Neuron (in vitro differentiated cells): ENCODE results near the gene BDH1.

ENCODE experiments used
- H2AFZ ChIP-seq: one replicate; pipeline ENCODE4 v1.6.1; 2013; ENCODE audit warnings: low read depth, mild to moderate bottlenecking, inconsistent platforms, low read length, moderate library complexity
- H3K27me3 ChIP-seq: one replicate; pipeline ENCODE4 v1.6.1; 2013; ENCODE audit warnings: low read length; ENCODE audit not compliant: insufficient read depth
- H3K36me3 ChIP-seq: one replicate; pipeline ENCODE4 v1.6.1; 2013; ENCODE audit warnings: low read length; ENCODE audit not compliant: insufficient read depth
- H3K4me1 ChIP-seq: one replicate; pipeline ENCODE4 v1.6.1; 2013; ENCODE audit warnings: low read length; ENCODE audit not compliant: insufficient read depth
- H3K4me3 ChIP-seq: 2 replicates; pipeline ENCODE4 v1.5.1; 2013; ENCODE audit warnings: mild to moderate bottlenecking, low read length, moderate library complexity
- H3K9me3 ChIP-seq: one replicate; pipeline ENCODE4 v1.6.1; 2013; ENCODE audit warnings: low read length

BDH1 gene

DNA sequence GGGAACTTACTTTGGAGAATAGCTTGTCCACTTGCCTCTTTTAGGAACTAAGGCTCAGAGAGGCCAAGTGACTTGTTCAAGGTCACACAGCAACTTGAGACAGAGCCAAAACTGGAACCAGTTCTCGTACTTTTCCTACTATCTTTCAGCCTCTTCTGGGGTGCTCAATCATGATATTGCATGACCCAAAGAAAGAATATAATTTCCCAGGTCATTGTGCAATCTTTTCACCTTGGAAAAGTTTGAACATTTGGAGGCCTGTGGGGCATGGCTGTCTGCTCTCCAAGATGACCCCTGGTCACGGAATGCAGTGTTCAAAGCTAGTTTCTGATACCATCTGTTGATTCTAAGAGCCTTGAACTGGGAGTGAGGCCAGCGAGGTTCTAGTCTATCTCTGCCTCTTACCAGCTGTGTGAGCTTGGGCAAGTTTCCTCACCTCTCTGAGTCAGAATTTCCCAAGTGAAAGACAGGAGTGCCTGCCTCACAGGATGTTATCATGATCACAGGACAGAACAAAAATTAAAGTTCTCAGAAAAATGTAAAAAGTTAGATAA is 89.7 kb downstream of the BDH1 start:
- H3K9me3 ChIP-seq: no peaks in the 10 kb centered on the region
- peaks cover 26% of the 10 kb centered on the region for H3K4me1 ChIP-seq
- H3K4me3 ChIP-seq: no peak overlapping the region
- H2AFZ ChIP-seq: no peak overlapping the region
- H3K36me3 ChIP-seq: no peaks in the 10 kb centered on the region
- peaks cover 3% of the 10 kb centered on the region for H3K27me3 ChIP-seq

DNA sequence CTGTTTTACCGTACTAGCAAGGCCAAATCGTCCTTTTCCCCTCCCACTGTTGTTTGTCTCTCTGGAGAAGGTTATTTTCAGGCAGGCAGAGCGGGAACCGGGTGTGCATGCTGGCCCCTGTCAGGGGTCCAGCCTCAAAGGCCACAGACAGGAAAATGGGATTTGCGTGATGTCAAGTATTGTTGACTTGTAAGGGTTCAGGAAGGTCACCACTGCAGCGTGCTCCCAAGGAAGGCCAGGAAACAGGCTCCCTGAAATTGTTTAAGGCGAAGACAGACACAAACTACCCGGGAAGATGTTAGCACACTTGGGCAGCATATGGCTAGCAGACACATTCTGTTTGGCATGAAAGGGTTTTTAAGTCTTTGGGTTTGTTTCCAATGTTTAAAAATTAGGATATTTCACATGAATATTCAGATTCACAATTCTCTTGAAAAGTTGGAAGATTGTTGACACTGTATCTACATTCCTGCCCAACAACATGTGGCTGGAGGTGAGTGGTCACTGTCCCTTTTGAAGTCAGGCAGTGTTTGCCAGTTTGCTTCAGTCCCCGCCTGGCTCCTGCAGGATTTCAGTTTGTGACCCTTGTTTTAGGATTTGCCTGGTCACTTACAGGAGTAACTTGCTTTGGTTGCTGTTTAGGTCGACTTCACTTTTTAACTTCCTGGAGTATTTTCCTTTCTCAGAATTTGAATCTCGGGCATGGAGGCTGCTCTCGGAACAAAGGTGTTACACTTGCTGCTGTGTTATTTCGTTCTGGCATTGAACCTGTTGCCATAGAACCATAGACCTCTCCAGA is 90.4 kb downstream of the BDH1 start:
- no peaks in the 10 kb centered on the region for H3K36me3 ChIP-seq
- H3K9me3 ChIP-seq: no peaks in the 10 kb centered on the region
- H2AFZ ChIP-seq: no peak overlapping the region
- H3K4me1 ChIP-seq: peaks cover 26% of the 10 kb centered on the region
- H3K27me3 ChIP-seq: peaks cover 3% of the 10 kb centered on the region
- H3K4me3 ChIP-seq: no peak overlapping the region

DNA sequence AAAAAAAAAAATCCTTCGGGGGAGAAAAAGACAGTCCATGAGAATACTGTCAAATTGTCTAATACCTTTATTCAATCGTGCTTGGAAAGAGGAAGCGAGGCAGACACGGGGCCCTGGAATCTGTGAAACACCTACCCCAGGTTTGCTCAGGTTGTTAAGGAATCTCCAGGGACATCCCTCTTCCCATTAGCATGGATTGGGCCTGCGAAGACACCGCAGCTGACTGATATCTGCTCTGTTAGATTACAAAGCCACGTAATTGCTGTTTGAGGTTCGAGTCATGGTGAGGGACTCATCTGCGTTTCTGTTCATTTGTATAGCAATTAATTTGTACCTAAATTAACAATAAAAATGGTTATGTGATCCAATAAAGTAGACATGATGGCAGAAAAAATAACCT is 91.0 kb downstream of the BDH1 start:
- Histone ChIP-seq H3K36me3 (no peaks in the 10 kb centered on the region), H3K9me3 (no peaks in the 10 kb centered on the region), H3K4me3 (no peak overlapping the region), H2AFZ (no peak overlapping the region), H3K4me1 (peaks cover 26% of the 10 kb centered on the region), H3K27me3 (peaks cover 3% of the 10 kb centered on the region)

GRCh38 chr3:197463279-197463678 is 92.5 kb downstream of the BDH1 start:
- H3K4me3 ChIP-seq: no peak overlapping the region
- no peaks in the 10 kb centered on the region for H3K36me3 ChIP-seq
- peaks cover 26% of the 10 kb centered on the region for H3K4me1 ChIP-seq
- no peaks in the 10 kb centered on the region for H3K9me3 ChIP-seq
- H2AFZ ChIP-seq: no peak overlapping the region
- H3K27me3 ChIP-seq: no peaks in the 10 kb centered on the region

DNA sequence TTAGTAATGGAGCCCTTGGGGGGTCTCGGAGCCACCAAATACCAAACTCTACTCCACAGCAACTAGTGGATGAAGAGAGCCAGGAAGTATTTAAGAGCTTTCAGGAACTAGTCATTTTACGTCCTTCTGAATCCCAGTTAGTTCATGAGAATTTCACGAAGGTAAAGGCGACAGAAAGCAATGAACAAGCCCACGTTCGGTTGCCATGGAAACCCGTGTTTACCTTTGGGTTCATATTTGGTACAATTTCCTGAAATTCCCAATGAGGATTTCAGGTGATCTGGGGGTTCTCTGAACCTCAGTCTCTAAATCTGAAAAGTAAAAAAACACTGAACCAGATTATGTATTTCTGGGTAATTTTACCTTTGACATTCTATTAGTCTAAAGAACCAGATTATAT is 93.0 kb downstream of the BDH1 start:
- Histone ChIP-seq H3K4me3 (no peak overlapping the region), H3K27me3 (no peaks in the 10 kb centered on the region), H3K9me3 (no peaks in the 10 kb centered on the region), H3K4me1 (peaks cover 26% of the 10 kb centered on the region), H3K36me3 (no peaks in the 10 kb centered on the region), H2AFZ (no peak overlapping the region)

DNA sequence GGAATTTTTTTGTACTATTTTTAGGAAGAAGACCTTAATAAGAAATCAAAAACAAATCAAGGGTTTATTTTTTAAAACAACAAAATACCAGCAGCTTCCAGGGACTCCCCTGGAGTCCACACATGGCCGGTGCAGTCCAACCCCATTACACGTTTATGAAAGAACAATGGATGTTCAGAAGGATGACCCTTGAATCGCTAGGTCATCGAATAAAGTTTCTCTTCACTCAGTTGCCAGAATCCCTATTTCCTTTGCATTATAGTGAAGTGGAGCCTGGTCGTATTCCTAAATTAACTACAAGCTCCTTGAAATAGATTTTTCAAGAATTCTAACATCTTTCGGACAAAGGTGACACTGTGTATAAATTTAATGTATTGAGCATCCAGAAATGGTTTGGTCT is 95.1 kb downstream of the BDH1 start:
- H2AFZ ChIP-seq: no peak overlapping the region
- no peaks in the 10 kb centered on the region for H3K9me3 ChIP-seq

GRCh38 chr3:197460002-197460401 is 95.8 kb downstream of the BDH1 start:
- Histone ChIP-seq H3K36me3 (no peaks in the 10 kb centered on the region), H2AFZ (no peak overlapping the region), H3K9me3 (no peaks in the 10 kb centered on the region), H3K4me3 (no peak overlapping the region), H3K27me3 (peaks cover 7% of the 10 kb centered on the region), H3K4me1 (peaks cover 3% of the 10 kb centered on the region)

More for the DNA sequence above, 95.1 kb downstream of the BDH1 start:
- Histone ChIP-seq H3K27me3 (peaks cover 5% of the 10 kb centered on the region), H3K36me3 (no peaks in the 10 kb centered on the region), H3K4me3 (no peak overlapping the region), H3K4me1 (peaks cover 9% of the 10 kb centered on the region)
